K562 (cell line): ENCODE measurements around the gene MLX. TPM values are rescaled to one million over a fixed set of nuclear protein-coding genes. Genes with fewer than 3 reads are reported as not detected.

Experiments
- ATAC-seq: fragments of 200-7000 bp; cut with Tn5 transposase; 3 replicates; pipeline ENCODE4 v1.9.1; 2020; ENCODE audit warnings: moderate library complexity
- BruUV-seq: library from RNA; stranded (reverse); fragments of 400-500 nt; replicated peaks from 2 replicates; lab custom pipeline; 2021; lab: Mats Ljungman, UMichigan
- CTCF ChIA-PET: fragments of 300-600 bp; formaldehyde crosslinking; extraction: SDS; loops from one replicate; lab custom pipeline; 2021; ENCODE audit warnings: low intra/inter-chr PET ratio; lab: Yijun Ruan, JAX
- POLR2A ChIA-PET: fragments of 300-600, 350-650 bp; sonication (Branson Sonifier 250); formaldehyde crosslinking; extraction: SDS; loops from one replicate; lab custom pipeline; 2021; ENCODE audit warnings: antibody characterized with exemption, inconsistent platforms; lab: Yijun Ruan, JAX
- DNase-seq, 4 experiments: peaks; one replicate each; pipeline versions ENCODE4 v3.0.0 to v3.0.0-alpha.2; 2011 to 2018; ENCODE audit warnings: low spot score in 3 of 4, mixed read lengths in 3 of 4; ENCODE audit errors: extremely low read depth in 1 of 4
- FAIRE-seq: peaks from 2 replicates; lab custom pipeline; 2011; peaks lifted over from hg19 to GRCh38; lab: Jason Lieb, UNC
- H2AFZ ChIP-seq: 2 replicates; pipeline ENCODE4 v1.6.0; 2011; ENCODE audit warnings: low read depth, low read length, control low read depth, inconsistent platforms
- H3K27ac ChIP-seq: fragments of 200-600 bp; 3 replicates; pipeline ENCODE4 v1.8.0; 2011; ENCODE audit warnings: low read depth, mild to moderate bottlenecking, control low read depth, inconsistent platforms, low read length, moderate library complexity, mixed read lengths; ENCODE audit errors: extremely low read depth
- H3K27me3 ChIP-seq, 2 experiments: fragments of 300-600 bp in 1 of 2; 2 replicates in 1 of 2; 3 replicates in 1 of 2; pipeline versions ENCODE4 v1.6.0 to v1.8.0; 2011; ENCODE audit warnings: inconsistent platforms in 2 of 2, low read length in 2 of 2, mild to moderate bottlenecking in 1 of 2, mixed read lengths in 1 of 2, moderate library complexity in 1 of 2; ENCODE audit not compliant: control insufficient read depth in 2 of 2, insufficient read depth in 2 of 2
- H3K36me3 ChIP-seq: fragments of 300-600 bp; 3 replicates; pipeline ENCODE4 v1.8.0; 2011; ENCODE audit warnings: mild to moderate bottlenecking, low read length, inconsistent platforms; ENCODE audit not compliant: control insufficient read depth, insufficient read depth
- H3K4me1 ChIP-seq, 2 experiments: fragments of 200-600 bp in 1 of 2; replicated peaks in 1 of 2; 2 replicates in 1 of 2; 3 replicates in 1 of 2; pipeline versions ENCODE4 v1.5.1 to v1.8.0; 2011; ENCODE audit warnings: inconsistent platforms in 2 of 2, low read length in 2 of 2, mild to moderate bottlenecking in 1 of 2, mixed read lengths in 1 of 2, moderate library complexity in 1 of 2; ENCODE audit not compliant: control insufficient read depth in 2 of 2, insufficient read depth in 2 of 2
- H3K4me2 ChIP-seq: 2 replicates; pipeline ENCODE4 v1.6.1; 2011; ENCODE audit warnings: low read length, control low read depth, inconsistent platforms, mixed read lengths; ENCODE audit not compliant: insufficient read depth
- H3K4me3 ChIP-seq: fragments of 200-600 bp; sonication (generic), shearing (Covaris generic); 2 replicates; pipeline ENCODE4 v1.5.1; 2016; ENCODE audit warnings: control low read depth, inconsistent platforms
- H3K79me2 ChIP-seq: fragments of 200-600 bp; 3 replicates; pipeline ENCODE4 v1.8.0; 2011; ENCODE audit warnings: low read length, inconsistent platforms; ENCODE audit not compliant: control insufficient read depth, insufficient read depth
- H3K9ac ChIP-seq, 2 experiments: 2 replicates each; pipeline versions ENCODE4 v1.6.0 to v1.6.1; 2011; ENCODE audit warnings: low read depth in 2 of 2, low read length in 2 of 2, control low read depth in 1 of 2, inconsistent platforms in 1 of 2, mild to moderate bottlenecking in 1 of 2, mixed read lengths in 1 of 2; ENCODE audit not compliant: insufficient read depth in 1 of 2
- H3K9me1 ChIP-seq: one replicate; pipeline ENCODE4 v1.6.0; 2011; ENCODE audit warnings: inconsistent platforms, mild to moderate bottlenecking, low read length, moderate library complexity; ENCODE audit not compliant: control insufficient read depth, insufficient read depth
- H3K9me3 ChIP-seq: replicated peaks from 2 replicates; pipeline ENCODE4 v1.5.1; 2011; ENCODE audit warnings: low read depth, low read length, inconsistent platforms; ENCODE audit not compliant: control insufficient read depth, insufficient read depth
- H4K20me1 ChIP-seq: replicated peaks from 2 replicates; pipeline ENCODE4 v1.6.1; 2011; ENCODE audit warnings: low read length, inconsistent platforms, mixed read lengths; ENCODE audit not compliant: control insufficient read depth, insufficient read depth
- KDM2B ChIP-seq: fragments of 250-450 bp; sonication (Bioruptor Pico); IDR thresholded peaks from 2 replicates; pipeline ENCODE4 v1.8.0; 2021; ENCODE audit warnings: mild to moderate bottlenecking, moderate library complexity
- MBD2 ChIP-seq: sonication (generic); IDR thresholded peaks from 2 replicates; pipeline ENCODE4 v1.6.1; 2016; ENCODE audit warnings: low read depth, borderline replicate concordance
- NR2F6 ChIP-seq: fragments of 450-650 bp; formaldehyde crosslinking; IDR thresholded peaks from 2 replicates; pipeline ENCODE4 v1.4.0; 2020; ENCODE audit warnings: mild to moderate bottlenecking
- TAF15 ChIP-seq: fragments of 200-400 bp; formaldehyde crosslinking; IDR thresholded peaks from 2 replicates; pipeline ENCODE4 v1.6.1; 2017; ENCODE audit warnings: mild to moderate bottlenecking, low read depth, low read length, moderate library complexity
- TCF3 ChIP-seq: sonication (generic); formaldehyde crosslinking; IDR thresholded peaks from 2 replicates; pipeline ENCODE4 v1.4.0; 2020; ENCODE audit warnings: mild to moderate bottlenecking, missing genetic modification reagents
- ZNF398 ChIP-seq: fragments of 250-450 bp; sonication (Bioruptor Pico); IDR thresholded peaks from 2 replicates; pipeline ENCODE4 v1.8.0; 2021; ENCODE audit warnings: moderate library complexity, mild to moderate bottlenecking, inconsistent platforms
- WGBS: fragments of 100-300 bp; shearing (Covaris generic); methylation state at CpG from one replicate; pipeline ENCODE4 v1.1.6; 2016; ENCODE audit warnings: low coverage, mixed read lengths; ENCODE audit not compliant: insufficient coverage; ENCODE audit errors: missing lambda C conversion rate; 5-methylcytosine and 5-hydroxymethylcytosine counted together
- in situ Hi-C: fragments of 300-500 bp; cut with MboI; formaldehyde crosslinking; loops from 4 replicates; pipeline ENCODE4 v1.15.0; 2018; ENCODE audit warnings: inconsistent platforms, mixed read lengths
- intact Hi-C: fragments of 100-400 bp; cut with micrococcal nuclease; formaldehyde crosslinking; loops from 2 replicates; pipeline ENCODE4 v1.14.2; 2022
- polyA plus RNA-seq, 8 experiments: library from polyadenylated mRNA; depleted of rRNA in 4 of 8; stranded (reverse) in 5 of 8; unstranded in 3 of 8; fragments of >200 nt; fragmentation: Nextera tagmentation in 2 of 8; fragmentation: Illumina TruSeq in 1 of 8; extraction: Ambion mirVana in 2 of 8; extraction: Trizol in 1 of 8; gene quantifications; 2 replicates each; pipeline versions ENCODE4 v1.2.1 to v1.2.3, GENCODE V29; 2011 to 2014; ENCODE audit warnings: inconsistent platforms in 1 of 8, missing spikeins in 1 of 8
- total RNA-seq, 7 experiments: library from RNA; depleted of rRNA in 6 of 7; stranded (reverse); fragments of >200 nt in 6 of 7; fragmentation: Illumina TruSeq in 2 of 7; extraction: Trizol in 2 of 7; gene quantifications; 2 replicates each; pipeline versions ENCODE4 v1.2.1 to v1.2.3, GENCODE V29; 2011 to 2021; ENCODE audit warnings: low replicate concordance in 1 of 7

MLX gene
- total and polyA plus RNA-seq, 9 of the 15 experiments (the other 6 are each of a cell fraction or from before 2014, with no cell fraction given) = 42.9 to 100 (median 58.9) TPM

DNA sequence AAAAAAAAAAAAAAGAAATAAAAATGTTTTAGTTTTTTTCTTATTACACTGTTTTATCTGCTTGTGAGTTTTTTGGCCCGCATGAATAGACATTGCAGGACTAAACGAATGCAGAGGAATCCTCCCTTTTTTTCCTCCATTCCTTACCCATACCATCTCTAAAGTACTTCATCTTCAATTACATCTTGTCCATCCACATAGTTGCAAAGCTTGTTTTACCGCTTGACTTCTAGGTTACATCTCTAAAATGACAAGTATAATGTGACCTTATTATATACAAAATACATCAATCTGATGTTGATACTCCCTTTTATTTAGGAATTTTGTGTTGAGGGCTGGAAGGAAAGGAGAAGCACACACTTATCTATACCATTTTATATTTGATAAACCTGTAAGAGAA is 29.5 kb downstream of the MLX start:
- H3K9ac ChIP-seq = no peak overlapping the region
- H2AFZ ChIP-seq = no peak overlapping the region
- TF ChIP-seq TAF15 (no peak), MBD2 (no peak), KDM2B (CRISPR knock-in tag) (no peak), ZNF398 (CRISPR knock-in tag) (no peak), TCF3 (CRISPR knock-in tag) (no peak), NR2F6 (CRISPR knock-in tag) (no peak)
- TF ChIP-seq, all 486 proteins: peak for 0
- BruUV-seq = no TSS peak
- in situ Hi-C loops (no loop called here), intact Hi-C loops (no loop called here)
- Histone ChIP-seq H3K27me3 (no peaks in the 10 kb centered on the region), H3K9me3 (no peaks in the 10 kb centered on the region), H3K4me2 (no peak overlapping the region), H3K4me3 (no peak overlapping the region), H3K27ac (no peak overlapping the region), H4K20me1 (no peaks in the 10 kb centered on the region), H3K36me3 (peaks cover 15% of the 10 kb centered on the region; the same call in 2 of the 3 replicates), H3K79me2 (peaks cover 24% of the 10 kb centered on the region), H3K9me1 (no peaks in the 10 kb centered on the region), H3K4me1 (no peaks in the 10 kb centered on the region; a peak in 1 of 5 replicates)
- 70% methylated on average over 3 of the region's 3 CpGs for WGBS
- ATAC-seq = no peak
- ChIA-PET CTCF (interaction anchor here (0.9 kb wide), 1 partner anchor 273 kb away, joined by 3 read pairs; no protein-coding TSS in a partner anchor), POLR2A (no interaction called here)
- no peak for DNase-seq
- no peak for FAIRE-seq
